ENCODE data around the gene SHROOM2.

DNA sequence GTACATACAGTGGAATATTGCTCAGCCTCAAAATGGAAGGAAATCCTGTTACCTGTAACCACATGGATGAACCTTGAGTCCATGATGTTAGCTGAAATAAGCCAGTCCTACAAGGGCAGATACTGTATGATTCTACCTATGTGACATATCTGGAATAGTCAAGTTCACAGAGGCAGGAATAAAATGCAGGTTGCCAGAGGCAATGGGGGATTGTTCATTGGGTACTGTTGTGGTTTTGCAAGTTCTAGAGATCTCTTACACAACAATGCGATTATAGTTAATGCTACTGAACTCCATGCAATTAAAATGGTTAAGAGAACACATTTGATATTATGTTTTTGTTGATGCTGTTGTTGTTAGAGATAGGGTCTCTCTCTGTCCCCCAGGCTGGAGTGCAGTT is 74.6 kb downstream of the SHROOM2 start:
- TF ChIP-seq POLR2A (IDR thresholded peaks at IDR 0.05; ENCODE audit: low read length) (no peak), GATA1 (IDR thresholded peaks at IDR 0.05; ENCODE audit: low read depth, low read length) (no peak)
